Left ventricle myocardium inferior (tissue), 1 donor: ENCODE measurements around the gene DLG5. TPM values are rescaled to one million over a fixed set of nuclear protein-coding genes. Genes with fewer than 3 reads are reported as not detected.

Experiments used
- DNase-seq: peaks from one replicate; pipeline ENCODE4 v3.0.0-alpha.2; 2020
- H3K27ac ChIP-seq: fragments of 200-600 bp; replicated peaks from 2 replicates; pipeline ENCODE4 v1.8.0; 2021
- H3K27me3 ChIP-seq: fragments of 200-600 bp; 2 replicates; pipeline ENCODE4 v1.8.0; 2021; ENCODE audit warnings: low read depth
- H3K36me3 ChIP-seq: fragments of 200-600 bp; 2 replicates; pipeline ENCODE4 v1.8.0; 2021
- H3K4me1 ChIP-seq: fragments of 200-600 bp; 2 replicates; pipeline ENCODE4 v1.8.0; 2021
- H3K4me3 ChIP-seq: fragments of 200-600 bp; 2 replicates; pipeline ENCODE4 v1.8.0; 2021; ENCODE audit warnings: mild to moderate bottlenecking, moderate library complexity
- H3K9me3 ChIP-seq: fragments of 200-600 bp; replicated peaks from 2 replicates; pipeline ENCODE4 v1.8.0; 2021
- intact Hi-C: fragments of 100-400 bp; cut with micrococcal nuclease; formaldehyde crosslinking; loops from one replicate; pipeline ENCODE4 v1.11.0; 2022
- total RNA-seq: library from RNA; stranded (reverse); fragmentation: NEBNext Ultra II Directional; extraction: Animal tissue kit (Norgen Biotek cat#: 25700); gene quantifications from one replicate; pipeline ENCODE4 v1.2.1, GENCODE V29; 2021
- TF ChIP-seq, protein P1 (sequence below): fragments of 200-600 bp; IDR thresholded peaks from 2 replicates; pipeline ENCODE4 v1.8.0; 2021; ENCODE audit warnings: antibody characterized with exemption, mild to moderate bottlenecking, borderline replicate concordance
- donor health status: DM: no; HTN: yes; CAD: no; lungs with severe emphysema.

DLG5 gene
- total RNA-seq, 1 donor from 2014 or later = 8.9 TPM

DNA sequence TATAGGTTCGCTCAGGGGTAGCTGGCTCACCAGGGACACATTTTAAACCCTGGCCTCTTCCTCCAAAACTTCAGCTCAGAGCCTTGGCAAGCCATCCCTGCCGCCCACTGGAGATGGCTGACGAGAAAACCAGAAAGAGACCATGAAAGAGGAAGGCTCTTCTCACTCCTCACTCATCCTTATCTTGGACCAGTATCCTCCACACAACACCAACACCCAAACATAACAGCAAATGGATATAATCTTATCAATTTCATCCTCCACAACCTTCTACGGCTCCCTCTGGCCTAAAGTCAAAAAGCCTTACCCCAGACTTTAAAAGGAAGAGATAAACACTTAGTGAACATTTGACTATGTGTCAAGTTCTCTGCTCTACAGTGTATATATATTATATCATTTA lies 26.9 kb downstream of the DLG5 start:
- Histone ChIP-seq H3K4me3 (no peak overlapping the region), H3K27me3 (no peaks in the 10 kb centered on the region), H3K27ac (no peak overlapping the region), H3K4me1 (peaks cover 33% of the 10 kb centered on the region), H3K9me3 (no peaks in the 10 kb centered on the region), H3K36me3 (no peaks in the 10 kb centered on the region)
- DNase-seq = no peak
- intact Hi-C loops = no loop called here
- TF ChIP-seq, protein P1, sequence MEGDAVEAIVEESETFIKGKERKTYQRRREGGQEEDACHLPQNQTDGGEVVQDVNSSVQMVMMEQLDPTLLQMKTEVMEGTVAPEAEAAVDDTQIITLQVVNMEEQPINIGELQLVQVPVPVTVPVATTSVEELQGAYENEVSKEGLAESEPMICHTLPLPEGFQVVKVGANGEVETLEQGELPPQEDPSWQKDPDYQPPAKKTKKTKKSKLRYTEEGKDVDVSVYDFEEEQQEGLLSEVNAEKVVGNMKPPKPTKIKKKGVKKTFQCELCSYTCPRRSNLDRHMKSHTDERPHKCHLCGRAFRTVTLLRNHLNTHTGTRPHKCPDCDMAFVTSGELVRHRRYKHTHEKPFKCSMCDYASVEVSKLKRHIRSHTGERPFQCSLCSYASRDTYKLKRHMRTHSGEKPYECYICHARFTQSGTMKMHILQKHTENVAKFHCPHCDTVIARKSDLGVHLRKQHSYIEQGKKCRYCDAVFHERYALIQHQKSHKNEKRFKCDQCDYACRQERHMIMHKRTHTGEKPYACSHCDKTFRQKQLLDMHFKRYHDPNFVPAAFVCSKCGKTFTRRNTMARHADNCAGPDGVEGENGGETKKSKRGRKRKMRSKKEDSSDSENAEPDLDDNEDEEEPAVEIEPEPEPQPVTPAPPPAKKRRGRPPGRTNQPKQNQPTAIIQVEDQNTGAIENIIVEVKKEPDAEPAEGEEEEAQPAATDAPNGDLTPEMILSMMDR = no peak

DNA sequence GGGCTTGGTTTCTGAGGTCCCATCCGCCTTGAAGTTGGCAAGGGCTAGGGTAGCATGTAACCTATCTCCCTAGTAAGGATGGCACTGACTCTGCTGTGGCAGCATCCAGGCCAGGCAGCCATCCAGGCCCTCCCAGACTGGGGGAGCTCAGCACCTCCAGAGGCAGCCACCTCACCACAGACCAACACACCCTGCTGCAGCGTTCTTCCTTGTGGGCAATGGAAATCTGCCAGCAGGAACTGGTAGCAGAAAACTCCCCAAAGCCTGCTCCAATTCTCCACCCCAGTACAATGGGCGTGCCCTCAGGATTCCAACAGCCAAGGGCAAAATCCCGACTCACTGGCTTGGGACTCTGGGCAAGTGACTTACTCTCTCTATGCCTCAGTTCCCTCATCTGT lies 27.5 kb downstream of the DLG5 start:
- Histone ChIP-seq H3K27ac (no peak overlapping the region), H3K4me1 (peaks cover 33% of the 10 kb centered on the region), H3K9me3 (no peaks in the 10 kb centered on the region), H3K36me3 (no peaks in the 10 kb centered on the region), H3K4me3 (no peak overlapping the region), H3K27me3 (no peaks in the 10 kb centered on the region)
- TF ChIP-seq, protein P1 = no peak
- no peak for DNase-seq
- intact Hi-C loops = no loop called here

DNA sequence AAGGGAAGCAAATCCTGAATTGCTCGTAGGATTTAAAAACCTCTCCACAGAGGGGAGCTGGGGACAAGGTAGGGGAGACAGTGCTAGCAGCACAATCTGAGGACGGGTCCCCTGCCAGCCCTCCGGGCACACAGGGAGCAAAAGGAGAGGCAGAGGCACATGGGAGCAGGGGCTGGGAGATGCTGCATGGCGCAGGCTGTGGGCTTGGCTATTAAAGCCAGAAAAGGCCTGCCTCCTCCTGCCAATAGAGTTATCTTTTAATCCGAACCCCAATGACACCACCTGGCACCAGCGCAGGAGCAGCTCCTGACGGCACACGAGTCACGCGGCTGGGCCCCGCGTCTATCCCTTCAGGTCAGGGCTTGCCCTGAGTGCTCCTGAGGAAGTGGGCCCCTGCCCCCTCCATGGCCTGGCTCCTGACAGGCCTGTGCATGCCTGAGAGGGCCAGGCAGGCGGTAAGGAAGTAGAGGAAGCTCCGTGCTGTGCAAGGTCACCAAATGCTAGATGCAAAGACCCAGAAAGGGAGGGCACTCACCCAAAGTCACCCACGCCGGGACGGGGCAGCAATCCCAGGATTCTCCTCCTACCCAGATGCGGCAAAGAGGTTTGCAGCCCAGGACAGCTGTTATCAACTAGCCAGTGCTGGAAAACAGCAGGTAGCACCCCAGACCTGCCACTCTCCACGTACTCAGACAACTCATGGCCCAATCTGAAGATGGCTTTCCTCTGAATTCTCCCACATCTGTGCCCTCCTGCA lies 28.1 kb downstream of the DLG5 start:
- intact Hi-C loops = no loop called here
- no peaks in the 10 kb centered on the region for H3K36me3 ChIP-seq
- H3K9me3 ChIP-seq = no peaks in the 10 kb centered on the region
- no peak overlapping the region for H3K27ac ChIP-seq
- no peak for DNase-seq
- peaks cover 33% of the 10 kb centered on the region for H3K4me1 ChIP-seq
- no peak overlapping the region for H3K4me3 ChIP-seq
- H3K27me3 ChIP-seq = no peaks in the 10 kb centered on the region
- TF ChIP-seq, protein P1 = no peak

DNA sequence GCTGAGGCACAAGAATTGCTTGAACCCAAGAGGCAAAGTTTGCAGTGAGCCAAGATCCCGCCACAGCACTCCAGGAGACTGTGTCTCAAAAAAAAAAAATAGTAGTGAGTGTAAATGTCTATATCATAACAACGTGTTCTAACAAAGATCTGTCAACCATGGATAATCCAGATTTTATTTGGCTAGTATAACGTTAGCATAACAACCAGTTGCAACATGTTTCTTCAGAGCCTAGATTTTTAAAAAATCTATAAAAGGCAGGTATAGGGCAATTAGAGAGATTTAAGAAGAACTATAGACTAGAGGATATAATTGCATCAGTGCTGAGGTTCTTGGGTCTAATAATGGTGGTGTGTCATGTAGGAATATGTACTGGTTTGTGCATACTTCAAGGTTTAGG lies 30.5 kb downstream of the DLG5 start:
- no peaks in the 10 kb centered on the region for H3K27me3 ChIP-seq
- TF ChIP-seq, protein P1 = no peak
- H3K36me3 ChIP-seq = no peaks in the 10 kb centered on the region
- DNase-seq = no peak
- no peak overlapping the region for H3K4me3 ChIP-seq
- intact Hi-C loops = no loop called here
- H3K4me1 ChIP-seq = peaks cover 37% of the 10 kb centered on the region
- H3K9me3 ChIP-seq = no peaks in the 10 kb centered on the region
- H3K27ac ChIP-seq = no peak overlapping the region

DNA sequence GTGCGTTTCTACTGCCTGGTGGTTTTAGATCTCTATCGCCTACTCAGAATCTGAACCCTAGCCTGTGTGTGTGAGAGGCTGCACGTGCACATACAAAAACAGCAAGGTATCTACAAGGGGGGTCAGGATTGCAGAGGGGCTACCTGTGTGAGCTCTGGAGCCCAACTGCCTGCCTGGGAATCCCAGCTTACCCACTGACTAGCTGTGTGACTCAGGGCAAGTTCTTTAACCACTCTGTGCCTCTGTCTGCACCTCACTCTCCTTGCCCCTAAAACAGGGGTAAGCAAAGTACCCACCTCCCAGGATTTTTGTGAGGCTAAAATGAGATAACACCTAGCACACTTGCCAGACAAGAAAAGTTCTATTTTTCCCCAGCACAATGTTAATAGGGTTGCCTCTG lies 32.5 kb downstream of the DLG5 start:
- no peaks in the 10 kb centered on the region for H3K27me3 ChIP-seq
- intact Hi-C loops = no loop called here
- H3K4me3 ChIP-seq = no peak overlapping the region
- TF ChIP-seq, protein P1 = no peak
- no peaks in the 10 kb centered on the region for H3K36me3 ChIP-seq
- H3K4me1 ChIP-seq = peaks cover 29% of the 10 kb centered on the region
- H3K9me3 ChIP-seq = no peaks in the 10 kb centered on the region
- no peak overlapping the region for H3K27ac ChIP-seq
- no peak for DNase-seq
